ENCODE data around the gene FAM81B.

- no peak for TF ChIP-seq CTCF (IDR thresholded peaks at IDR 0.05; ENCODE audit: low read depth, low read length, missing input control)
- no peak for TF ChIP-seq TAF1 (conservative IDR thresholded peaks at IDR 0.05)
Measured at GRCh38 chr5:95347506-95348120, 43.6 kb upstream of the FAM81B start.
